ENCODE results near the gene PAX9. TPM values are rescaled to one million over a fixed set of nuclear protein-coding genes. Genes with fewer than 3 reads are reported as not detected.

Gene PAX9
- total and polyA plus RNA-seq, 2 donors (not counting 1 experiment from before 2014, with no cell fraction given) = not detected

DNA sequence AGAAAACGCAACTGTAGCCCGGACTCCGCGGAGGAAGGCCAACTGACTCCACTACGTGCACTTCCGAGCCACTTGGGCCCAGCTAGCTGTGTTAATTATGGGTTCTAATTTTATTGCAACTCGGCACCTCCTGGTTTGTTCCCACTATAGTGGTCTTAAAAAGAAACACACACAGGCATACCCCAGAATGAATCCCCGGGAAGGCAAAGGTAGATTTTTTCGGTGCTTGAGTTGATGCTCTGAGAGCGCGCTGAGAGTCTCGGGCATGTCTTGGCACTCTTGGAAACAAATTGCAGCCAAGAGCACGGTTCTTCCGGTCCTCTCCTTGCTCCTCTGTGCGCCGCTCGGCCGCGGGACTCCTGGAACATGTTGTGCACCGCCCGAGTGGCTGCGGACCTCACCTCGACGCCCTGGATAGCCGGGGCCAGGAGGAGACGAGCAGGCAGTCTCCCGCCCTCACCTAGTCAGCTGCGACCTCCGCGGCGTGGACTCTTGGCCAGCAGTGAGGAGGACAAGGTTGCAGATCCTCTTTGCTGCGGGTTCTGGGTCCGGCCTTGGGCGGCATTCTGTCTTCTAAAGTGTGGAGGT lies 6.8 kb upstream of the PAX9 start:
- no peak overlapping the region for H3K4me2 ChIP-seq (replicated peaks; ENCODE audit: low read depth, low read length, poor library complexity, severe bottlenecking)

DNA sequence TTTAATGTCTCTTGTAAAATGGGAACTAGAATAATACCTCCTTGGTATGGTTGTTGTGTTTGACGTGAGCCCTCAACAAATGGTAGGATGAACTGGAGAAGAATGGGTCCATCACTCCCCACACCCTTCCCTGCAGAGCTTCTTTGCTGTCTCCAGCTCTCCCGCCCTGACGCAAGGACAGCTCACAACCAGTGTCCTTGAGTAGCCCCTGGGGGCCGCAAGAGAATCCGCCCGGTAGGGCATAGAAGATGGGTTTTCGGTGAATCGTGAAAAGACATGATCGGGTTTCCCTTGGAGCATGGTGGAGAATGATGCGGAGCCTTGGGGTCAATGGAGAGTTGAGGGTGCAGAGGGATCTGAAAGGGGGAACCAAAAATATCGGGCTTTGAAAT lies 6.1 kb upstream of the PAX9 start:
- no peak for ATAC-seq (ENCODE audit: low read depth)
- H3K4me1 Mint-ChIP-seq = peaks cover 5% of the 10 kb centered on the region
- H3K4me3 Mint-ChIP-seq = no peak overlapping the region
- H3K27me3 Mint-ChIP-seq = peaks cover 69% of the 10 kb centered on the region
- Histone ChIP-seq H3K4me3 (ENCODE audit: control extremely low read depth in 1 of 5, extremely low read depth in 1 of 5, insufficient read depth in 1 of 5, low read depth in 2 of 5, low read length in 4 of 5) (no peak overlapping the region), H4K20me1 (ENCODE audit: control insufficient read depth, insufficient read depth, low read length, poor library complexity, severe bottlenecking) (no peaks in the 10 kb centered on the region), H3K36me3 (replicated peaks in 1 of 2; ENCODE audit: control extremely low read depth in 1 of 2, control insufficient read depth in 1 of 2, extremely low read depth in 1 of 2, insufficient read depth in 2 of 2, low read length in 1 of 2) (no peaks in the 10 kb centered on the region), H3K79me2 (ENCODE audit: control insufficient read depth, insufficient read depth, low read length) (no peaks in the 10 kb centered on the region), H3K4me2 (replicated peaks; ENCODE audit: low read depth, low read length, poor library complexity, severe bottlenecking) (no peak overlapping the region), H3K9ac (ENCODE audit: low read length) (no peak overlapping the region), H3K27ac (ENCODE audit: low read length in 2 of 2) (no peak overlapping the region), H3K27me3 (replicated peaks in 1 of 4; ENCODE audit: control extremely low read depth in 1 of 4, control insufficient read depth in 3 of 4, insufficient read depth in 4 of 4, low read length in 3 of 4) (peaks cover 0 to 75% (median 56%) of the 10 kb centered on the region in 4 experiments), H3K4me1 (ENCODE audit: control insufficient read depth in 2 of 2, insufficient read depth in 2 of 2, low read length in 2 of 2) (peaks cover 0 to 6% of the 10 kb centered on the region in 2 donors), H3K9me3 (ENCODE audit: control extremely low read depth in 1 of 3, control insufficient read depth in 2 of 3, insufficient read depth in 1 of 3, low read length in 2 of 3) (peaks cover 0 to 51% (median 0%) of the 10 kb centered on the region in 3 donors), H2AFZ (ENCODE audit: insufficient read depth, low read depth, low read length, poor library complexity, severe bottlenecking) (no peak overlapping the region)
- ChIA-PET POLR2A (no interaction called here), CTCF (no interaction called here)
- 26% methylated on average over 10 of the region's 11 CpGs for WGBS (ENCODE audit: insufficient coverage)
- no peak for DNase-seq
- TF ChIP-seq EZH2 (IDR thresholded peaks at IDR 0.05; ENCODE audit: borderline replicate concordance, insufficient read depth, low read depth, low read length, poor library complexity, severe bottlenecking) = no peak
- TF ChIP-seq, protein P1, sequence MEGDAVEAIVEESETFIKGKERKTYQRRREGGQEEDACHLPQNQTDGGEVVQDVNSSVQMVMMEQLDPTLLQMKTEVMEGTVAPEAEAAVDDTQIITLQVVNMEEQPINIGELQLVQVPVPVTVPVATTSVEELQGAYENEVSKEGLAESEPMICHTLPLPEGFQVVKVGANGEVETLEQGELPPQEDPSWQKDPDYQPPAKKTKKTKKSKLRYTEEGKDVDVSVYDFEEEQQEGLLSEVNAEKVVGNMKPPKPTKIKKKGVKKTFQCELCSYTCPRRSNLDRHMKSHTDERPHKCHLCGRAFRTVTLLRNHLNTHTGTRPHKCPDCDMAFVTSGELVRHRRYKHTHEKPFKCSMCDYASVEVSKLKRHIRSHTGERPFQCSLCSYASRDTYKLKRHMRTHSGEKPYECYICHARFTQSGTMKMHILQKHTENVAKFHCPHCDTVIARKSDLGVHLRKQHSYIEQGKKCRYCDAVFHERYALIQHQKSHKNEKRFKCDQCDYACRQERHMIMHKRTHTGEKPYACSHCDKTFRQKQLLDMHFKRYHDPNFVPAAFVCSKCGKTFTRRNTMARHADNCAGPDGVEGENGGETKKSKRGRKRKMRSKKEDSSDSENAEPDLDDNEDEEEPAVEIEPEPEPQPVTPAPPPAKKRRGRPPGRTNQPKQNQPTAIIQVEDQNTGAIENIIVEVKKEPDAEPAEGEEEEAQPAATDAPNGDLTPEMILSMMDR (IDR thresholded peaks at IDR 0.05) = no peak
- no peak overlapping the region for H3K27ac Mint-ChIP-seq
- intact Hi-C loops (cut with micrococcal nuclease) = no loop called here
- no peaks in the 10 kb centered on the region for H3K9me3 Mint-ChIP-seq (ENCODE audit: insufficient read depth)

More for the DNA sequence above, 6.8 kb upstream of the PAX9 start:
- Histone ChIP-seq H3K36me3 (replicated peaks in 1 of 2; ENCODE audit: control extremely low read depth in 1 of 2, control insufficient read depth in 1 of 2, extremely low read depth in 1 of 2, insufficient read depth in 2 of 2, low read length in 1 of 2) (no peaks in the 10 kb centered on the region), H4K20me1 (ENCODE audit: control insufficient read depth, insufficient read depth, low read length, poor library complexity, severe bottlenecking) (no peaks in the 10 kb centered on the region), H3K4me1 (ENCODE audit: control insufficient read depth in 2 of 2, insufficient read depth in 2 of 2, low read length in 2 of 2) (peaks cover 0 to 6% of the 10 kb centered on the region in 2 donors), H3K4me3 (ENCODE audit: control extremely low read depth in 1 of 5, extremely low read depth in 1 of 5, insufficient read depth in 1 of 5, low read depth in 2 of 5, low read length in 4 of 5) (no peak overlapping the region), H3K27me3 (replicated peaks in 1 of 4; ENCODE audit: control extremely low read depth in 1 of 4, control insufficient read depth in 3 of 4, insufficient read depth in 4 of 4, low read length in 3 of 4) (peaks cover 0 to 69% (median 53%) of the 10 kb centered on the region in 4 experiments), H3K27ac (ENCODE audit: low read length in 2 of 2) (no peak overlapping the region), H3K79me2 (ENCODE audit: control insufficient read depth, insufficient read depth, low read length) (no peaks in the 10 kb centered on the region), H3K9me3 (ENCODE audit: control extremely low read depth in 1 of 3, control insufficient read depth in 2 of 3, insufficient read depth in 1 of 3, low read length in 2 of 3) (peaks cover 0 to 50% (median 0%) of the 10 kb centered on the region in 3 donors), H3K9ac (ENCODE audit: low read length) (no peak overlapping the region), H2AFZ (ENCODE audit: insufficient read depth, low read depth, low read length, poor library complexity, severe bottlenecking) (no peak overlapping the region)
- H3K9me3 Mint-ChIP-seq (ENCODE audit: insufficient read depth) = no peaks in the 10 kb centered on the region
- ChIA-PET CTCF (no interaction called here), POLR2A (no interaction called here)
- peaks cover 69% of the 10 kb centered on the region for H3K27me3 Mint-ChIP-seq
- H3K4me3 Mint-ChIP-seq = no peak overlapping the region
- DNase-seq (no peak), ATAC-seq (ENCODE audit: low read depth) (no peak)
- intact Hi-C loops (cut with micrococcal nuclease) = no loop called here
- TF ChIP-seq, protein P1 (IDR thresholded peaks at IDR 0.05) = no peak
- TF ChIP-seq EZH2 (IDR thresholded peaks at IDR 0.05; ENCODE audit: borderline replicate concordance, insufficient read depth, low read depth, low read length, poor library complexity, severe bottlenecking) = no peak
- H3K27ac Mint-ChIP-seq = no peak overlapping the region
- peaks cover 5% of the 10 kb centered on the region for H3K4me1 Mint-ChIP-seq
- 11% methylated on average over 28 of the region's 34 CpGs for WGBS (ENCODE audit: insufficient coverage)
